ENCODE results near the gene STX3.

Gene STX3

DNA sequence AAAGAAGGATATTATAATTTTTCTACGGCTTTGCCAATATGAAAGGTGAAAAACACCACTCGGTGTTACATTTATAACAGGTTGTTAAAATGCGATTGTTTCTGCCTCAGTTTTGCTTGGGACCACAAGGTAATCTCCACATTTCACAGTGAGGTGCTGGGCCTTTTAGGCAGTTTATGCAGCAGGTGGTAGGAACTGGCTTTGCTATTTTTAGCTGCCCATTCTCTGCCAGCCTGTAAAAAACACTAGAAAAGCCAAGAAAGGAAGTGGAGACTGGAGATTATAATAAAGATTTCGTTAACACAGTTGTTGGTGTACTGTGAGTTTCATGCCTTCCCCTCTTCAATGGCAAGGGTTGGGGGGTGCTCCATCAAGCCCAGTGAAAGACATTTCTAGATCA lies 63.4 kb downstream of the STX3 start:
- no peak overlapping the region for H3K27ac ChIP-seq

DNA sequence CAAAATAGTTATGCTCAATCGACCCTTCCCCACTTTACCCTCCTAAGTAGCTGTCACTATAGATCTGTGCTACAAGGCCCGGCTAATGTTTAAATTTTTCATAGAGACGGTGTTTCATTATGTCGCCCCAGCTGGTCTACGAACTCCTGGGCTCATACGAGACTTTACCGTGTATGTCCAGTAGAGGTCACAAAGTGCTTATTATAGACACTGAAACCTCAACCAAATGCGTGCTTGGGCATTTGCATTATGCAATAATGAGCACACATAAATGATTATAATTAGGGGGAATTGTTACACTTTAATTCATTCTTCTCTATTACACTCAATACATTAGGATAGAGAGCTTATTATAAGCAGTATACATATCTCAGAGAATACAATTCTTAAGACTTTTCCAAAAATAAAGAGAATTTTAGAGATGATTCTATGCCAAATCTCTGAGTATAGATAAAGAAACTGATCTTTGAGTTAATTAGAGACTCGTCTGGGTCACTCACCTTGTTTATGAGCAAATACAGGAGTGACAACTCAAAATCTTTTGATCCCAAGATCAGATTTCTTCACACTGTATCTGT lies 67.9 kb downstream of the STX3 start:
- intact Hi-C loops (cut with DNase I; ENCODE audit: low total_unique reads), result no loop called here

More for the DNA sequence above, 63.4 kb downstream of the STX3 start:
- Histone ChIP-seq H3K9me3 (no peaks in the 10 kb centered on the region), H3K36me3 (no peaks in the 10 kb centered on the region), H3K4me3 (no peak overlapping the region), H3K4me1 (peaks cover 0 to 8% (median 0%) of the 10 kb centered on the region in 4 donors), H3K27me3 (no peaks in the 10 kb centered on the region)
- intact Hi-C loops (cut with DNase I; ENCODE audit: low total_unique reads), result no loop called here
- DNase-seq, result no peak
- TF ChIP-seq, protein P1, sequence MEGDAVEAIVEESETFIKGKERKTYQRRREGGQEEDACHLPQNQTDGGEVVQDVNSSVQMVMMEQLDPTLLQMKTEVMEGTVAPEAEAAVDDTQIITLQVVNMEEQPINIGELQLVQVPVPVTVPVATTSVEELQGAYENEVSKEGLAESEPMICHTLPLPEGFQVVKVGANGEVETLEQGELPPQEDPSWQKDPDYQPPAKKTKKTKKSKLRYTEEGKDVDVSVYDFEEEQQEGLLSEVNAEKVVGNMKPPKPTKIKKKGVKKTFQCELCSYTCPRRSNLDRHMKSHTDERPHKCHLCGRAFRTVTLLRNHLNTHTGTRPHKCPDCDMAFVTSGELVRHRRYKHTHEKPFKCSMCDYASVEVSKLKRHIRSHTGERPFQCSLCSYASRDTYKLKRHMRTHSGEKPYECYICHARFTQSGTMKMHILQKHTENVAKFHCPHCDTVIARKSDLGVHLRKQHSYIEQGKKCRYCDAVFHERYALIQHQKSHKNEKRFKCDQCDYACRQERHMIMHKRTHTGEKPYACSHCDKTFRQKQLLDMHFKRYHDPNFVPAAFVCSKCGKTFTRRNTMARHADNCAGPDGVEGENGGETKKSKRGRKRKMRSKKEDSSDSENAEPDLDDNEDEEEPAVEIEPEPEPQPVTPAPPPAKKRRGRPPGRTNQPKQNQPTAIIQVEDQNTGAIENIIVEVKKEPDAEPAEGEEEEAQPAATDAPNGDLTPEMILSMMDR (IDR thresholded peaks at IDR 0.05), result no peak

DNA sequence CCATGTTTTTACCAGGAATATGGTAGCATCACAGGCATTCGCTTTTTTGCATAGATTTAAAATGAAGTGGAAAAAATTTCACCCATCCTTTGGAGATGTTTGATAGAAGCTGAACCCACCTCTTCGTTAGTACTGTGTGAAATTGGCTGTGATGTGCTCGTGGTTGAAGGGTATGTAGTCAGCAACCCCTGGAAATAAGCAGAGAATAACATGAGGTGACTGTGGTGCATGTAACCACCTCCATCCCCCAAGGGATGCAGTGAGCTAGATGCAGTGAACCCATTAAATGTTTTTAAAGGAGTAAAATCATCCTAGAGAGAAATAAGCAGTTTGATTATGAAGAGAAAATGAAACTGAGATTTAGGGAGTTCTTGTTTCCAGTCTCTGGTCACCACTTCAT lies 74.2 kb downstream of the STX3 start:
- TF ChIP-seq, protein P1 (IDR thresholded peaks at IDR 0.05), result no peak
- Histone ChIP-seq H3K27me3 (no peaks in the 10 kb centered on the region), H3K27ac (no peak overlapping the region), H3K9me3 (no peaks in the 10 kb centered on the region), H3K4me1 (no peaks in the 10 kb centered on the region), H3K36me3 (no peaks in the 10 kb centered on the region), H3K4me3 (no peak overlapping the region)
- DNase-seq, result no peak
- intact Hi-C loops (cut with DNase I; ENCODE audit: low total_unique reads), result no loop called here

More for the DNA sequence above, 67.9 kb downstream of the STX3 start:
- Histone ChIP-seq H3K4me1 (peaks cover 0 to 8% (median 0%) of the 10 kb centered on the region in 4 donors), H3K36me3 (no peaks in the 10 kb centered on the region), H3K9me3 (no peaks in the 10 kb centered on the region), H3K4me3 (no peak overlapping the region), H3K27me3 (no peaks in the 10 kb centered on the region), H3K27ac (no peak overlapping the region)
- TF ChIP-seq, protein P1 (IDR thresholded peaks at IDR 0.05), result peak; percentile 23 to 30
- no peak for DNase-seq

DNA sequence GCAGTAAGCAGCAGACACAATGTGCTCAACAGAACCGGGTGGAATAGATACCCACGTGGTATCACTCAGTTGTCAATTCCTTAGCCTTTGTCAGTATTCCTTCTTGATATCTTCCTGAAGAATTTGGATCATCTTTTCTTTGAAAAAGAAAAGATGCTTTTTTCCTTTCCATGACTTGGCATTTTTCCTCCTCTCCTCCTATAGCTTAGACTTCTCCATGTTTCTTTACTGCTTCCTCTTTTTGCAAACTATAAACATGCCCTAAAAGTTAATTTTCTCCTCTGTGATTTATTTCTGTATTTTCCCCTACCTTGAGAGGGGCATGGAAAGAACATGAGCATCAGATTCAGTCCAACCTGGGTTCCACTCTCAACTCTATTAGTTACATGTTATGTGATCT lies 78.4 kb downstream of the STX3 start:
- no peak for DNase-seq
- TF ChIP-seq, protein P1 (IDR thresholded peaks at IDR 0.05), result no peak
- Histone ChIP-seq H3K4me3 (no peak overlapping the region), H3K9me3 (no peaks in the 10 kb centered on the region), H3K27me3 (no peaks in the 10 kb centered on the region), H3K27ac (no peak overlapping the region), H3K4me1 (no peaks in the 10 kb centered on the region), H3K36me3 (no peaks in the 10 kb centered on the region)
- intact Hi-C loops (cut with DNase I; ENCODE audit: low total_unique reads), result no loop called here

DNA sequence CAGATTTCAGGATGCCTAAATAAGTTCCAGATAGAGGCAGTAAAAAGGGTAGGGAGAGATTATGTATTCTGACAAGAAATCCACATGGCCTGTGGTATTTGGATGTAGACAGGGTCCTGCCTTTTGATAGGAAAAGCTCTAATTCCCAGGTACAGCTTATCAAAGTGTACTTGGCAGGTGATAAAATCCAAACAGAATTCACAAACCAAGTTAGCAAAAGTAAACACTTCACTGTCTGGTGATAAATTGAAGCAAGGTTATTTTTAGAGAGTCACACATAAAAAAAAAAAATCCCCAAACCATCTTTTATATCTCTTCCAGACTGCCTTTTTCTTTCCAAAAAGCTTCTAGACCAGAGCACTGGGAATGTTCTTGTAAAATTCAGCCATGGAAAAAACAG lies 84.4 kb downstream of the STX3 start:
- Histone ChIP-seq H3K9me3 (no peaks in the 10 kb centered on the region), H3K4me1 (no peaks in the 10 kb centered on the region), H3K27ac (no peak overlapping the region), H3K4me3 (no peak overlapping the region), H3K27me3 (no peaks in the 10 kb centered on the region), H3K36me3 (no peaks in the 10 kb centered on the region)
- no peak for DNase-seq
- TF ChIP-seq, protein P1 (IDR thresholded peaks at IDR 0.05), result no peak
- intact Hi-C loops (cut with DNase I; ENCODE audit: low total_unique reads), result no loop called here

DNA sequence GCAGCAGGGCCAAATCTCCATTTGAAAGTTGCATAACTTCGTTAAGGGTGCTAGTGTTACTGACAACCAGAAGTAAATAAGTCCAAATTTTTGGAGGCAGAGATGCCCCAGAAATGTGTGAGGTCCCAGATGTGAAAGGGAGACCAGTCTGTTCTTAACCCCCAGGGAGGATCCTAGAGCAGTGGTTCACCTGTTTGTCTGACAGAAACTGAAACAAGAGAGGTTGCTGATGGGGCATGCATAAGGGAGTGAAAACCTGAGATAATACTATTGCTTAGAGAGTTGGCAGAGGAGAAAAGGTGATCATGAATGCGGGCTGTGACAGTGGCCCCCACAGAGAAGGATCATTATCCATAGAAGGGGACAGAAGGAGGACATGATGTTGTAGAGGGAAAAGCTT lies 86.3 kb downstream of the STX3 start:
- intact Hi-C loops (cut with DNase I; ENCODE audit: low total_unique reads), result no loop called here
- no peak for DNase-seq

More for the DNA sequence above, 86.3 kb downstream of the STX3 start:
- Histone ChIP-seq H3K4me1 (no peaks in the 10 kb centered on the region), H3K27me3 (no peaks in the 10 kb centered on the region), H3K9me3 (no peaks in the 10 kb centered on the region), H3K27ac (no peak overlapping the region), H3K36me3 (no peaks in the 10 kb centered on the region), H3K4me3 (no peak overlapping the region)
- TF ChIP-seq, protein P1 (IDR thresholded peaks at IDR 0.05), result no peak

Data from tibial artery (tissue), 4 donors.